GM19025 (cell line): ENCODE measurements around the gene COG5.

Experiments
- ATAC-seq: cut with Tn5 transposase; IDR thresholded peaks from one replicate; pipeline ENCODE4 v1.9.1; 2021; ENCODE audit warnings: mild to moderate bottlenecking, low read depth, moderate library complexity; ENCODE audit not compliant: unreplicated experiment

The COG5 gene

GRCh38 chr7:107526672-107527071 lies 37.0 kb downstream of the COG5 start:
- ATAC-seq, result no peak

- ATAC-seq, result no peak
These were observed 56.9 kb downstream of the COG5 start for GRCh38 chr7:107506674-107507339.

- ATAC-seq, result no peak
These were observed 57.6 kb downstream of the COG5 start for GRCh38 chr7:107505997-107506673.

- no peak for ATAC-seq
These were observed 58.4 kb downstream of the COG5 start for GRCh38 chr7:107505362-107505761.

GRCh38 chr7:107503687-107504086 lies 60.0 kb downstream of the COG5 start:
- no peak for ATAC-seq

- ATAC-seq, result no peak
These were observed 60.9 kb downstream of the COG5 start for GRCh38 chr7:107502797-107503196.

- no peak for ATAC-seq
These were observed 61.6 kb downstream of the COG5 start for GRCh38 chr7:107502154-107502553.

GRCh38 chr7:107501593-107501992 lies 62.1 kb downstream of the COG5 start:
- ATAC-seq, result no peak

- ATAC-seq, result no peak
These were observed 64.0 kb downstream of the COG5 start for GRCh38 chr7:107499731-107500130.

- no peak for ATAC-seq
These were observed 68.2 kb downstream of the COG5 start for GRCh38 chr7:107495516-107495915.

GRCh38 chr7:107494884-107495283 lies 68.8 kb downstream of the COG5 start:
- no peak for ATAC-seq

GRCh38 chr7:107494315-107494751 lies 69.4 kb downstream of the COG5 start:
- ATAC-seq, result no peak

- ATAC-seq, result no peak
These were observed 70.8 kb downstream of the COG5 start for GRCh38 chr7:107492875-107493274.

- no peak for ATAC-seq
These were observed 77.7 kb downstream of the COG5 start for GRCh38 chr7:107486041-107486440.

GRCh38 chr7:107482571-107482970 lies 81.1 kb downstream of the COG5 start:
- no peak for ATAC-seq

GRCh38 chr7:107480932-107481331 lies 82.8 kb downstream of the COG5 start:
- ATAC-seq, result no peak

- ATAC-seq, result no peak
These were observed 84.4 kb downstream of the COG5 start for GRCh38 chr7:107479303-107479702.

- no peak for ATAC-seq
These were observed 89.6 kb downstream of the COG5 start for GRCh38 chr7:107474104-107474521.

- no peak for ATAC-seq
These were observed 91.6 kb downstream of the COG5 start for GRCh38 chr7:107472116-107472515.

GRCh38 chr7:107471292-107472070 lies 92.2 kb downstream of the COG5 start:
- no peak for ATAC-seq

GRCh38 chr7:107469929-107470328 lies 93.8 kb downstream of the COG5 start, which contains the start of gene GPR22:
GPR22 (plus strand) TSS chr7:107470057; CDS start chr7:107474061, 4,004 bp downstream.
- ATAC-seq, result no peak
